HCT116 (cell line): ENCODE results near the gene RNF113B.

Experiments
- CTCF ChIP-seq, 3 experiments: fragments of 200-600 bp in 1 of 3; sonication (generic) in 1 of 3; IDR thresholded peaks in 2 of 3; conservative IDR thresholded peaks in 1 of 3; 2 replicates each; pipeline ENCODE4 v1.5.1; 2012 to 2017; ENCODE audit warnings: low read depth in 2 of 3, low read length in 2 of 3, antibody characterized with exemption in 1 of 3, borderline replicate concordance in 1 of 3, control low read depth in 1 of 3, mild to moderate bottlenecking in 1 of 3, mixed read lengths in 1 of 3, mixed run types in 1 of 3, moderate library complexity in 1 of 3; ENCODE audit not compliant: insufficient read depth in 1 of 3
- EZH2 ChIP-seq: fragments of 200-600 bp; sonication (generic); IDR thresholded peaks from 2 replicates; pipeline ENCODE4 v1.6.1; 2017; ENCODE audit warnings: antibody characterized with exemption, mixed run types
- JUND ChIP-seq: IDR thresholded peaks from 2 replicates; pipeline ENCODE4 v1.6.1; 2012
- MAX ChIP-seq: IDR thresholded peaks from 2 replicates; pipeline ENCODE4 v1.6.1; 2012
- POLR2A ChIP-seq: IDR thresholded peaks from 2 replicates; pipeline ENCODE4 v1.7.0; 2011; ENCODE audit warnings: borderline replicate concordance; ENCODE audit not compliant: insufficient read depth, insufficient read length; ENCODE audit errors: extremely low read depth
- POLR2AphosphoS5 ChIP-seq: IDR thresholded peaks from 2 replicates; pipeline ENCODE4 v1.6.1; 2011; ENCODE audit warnings: mild to moderate bottlenecking, low read depth, low read length, moderate library complexity
- REST ChIP-seq: IDR thresholded peaks from 2 replicates; pipeline ENCODE4 v1.6.1; 2012; ENCODE audit warnings: low read depth
- SP1 ChIP-seq: IDR thresholded peaks from 2 replicates; pipeline ENCODE4 v1.6.1; 2012; ENCODE audit warnings: low read depth
- TCF7L2 ChIP-seq: IDR thresholded peaks from 2 replicates; pipeline ENCODE4 v1.7.0; 2011; ENCODE audit warnings: borderline replicate concordance, inconsistent platforms; ENCODE audit not compliant: insufficient read depth, insufficient read length; ENCODE audit errors: extremely low read depth
- YY1 ChIP-seq: IDR thresholded peaks from 2 replicates; pipeline ENCODE4 v1.6.1; 2011; ENCODE audit warnings: low read length, low read depth, moderate library complexity, mild to moderate bottlenecking; ENCODE audit not compliant: insufficient replicate concordance; ENCODE audit errors: extremely low read depth
- ZNF274 ChIP-seq: fragments of 200-500 bp; sonication (Bioruptor generic); IDR thresholded peaks from 2 replicates; pipeline ENCODE4 v1.6.1; 2014; ENCODE audit warnings: mild to moderate bottlenecking, low read depth, low read length, inconsistent platforms

- no peak for TF ChIP-seq TCF7L2
- no peak for TF ChIP-seq CTCF (IDR thresholded peaks at IDR 0.05 in 2 of 3, conservative IDR thresholded peaks at IDR 0.05 in 1 of 3; ENCODE audit: borderline replicate concordance in 1 of 3, insufficient read depth in 1 of 3, low read depth in 2 of 3, low read length in 2 of 3)
- TF ChIP-seq REST, result no peak
- TF ChIP-seq POLR2A, result no peak
- TF ChIP-seq ZNF274, result no peak
- no peak for TF ChIP-seq POLR2AphosphoS5
- no peak for TF ChIP-seq YY1
- no peak for TF ChIP-seq MAX
- no peak for TF ChIP-seq JUND
- TF ChIP-seq EZH2, result no peak
- no peak for TF ChIP-seq SP1
Observed at GRCh38 chr13:98198683-98199082, 21.6 kb upstream of the RNF113B start.
